AG10803 (cell line): ENCODE measurements around the gene MAS1.

Experiments used
- DNase-seq: peaks from one replicate; pipeline ENCODE4 v3.0.0; 2010; ENCODE audit warnings: low read depth
- H3K4me3 ChIP-seq: 2 replicates; pipeline ENCODE4 v1.5.1; 2011; ENCODE audit warnings: mild to moderate bottlenecking, low read length, control low read depth
- CTCF ChIP-seq: conservative IDR thresholded peaks from 2 replicates; pipeline ENCODE4 v1.5.1; 2011; ENCODE audit warnings: mild to moderate bottlenecking, low read length, control low read depth, inconsistent platforms

MAS1 gene

GRCh38 chr6:159879856-159880255, 10.9 kb upstream of the MAS1 start:
- H3K4me3 ChIP-seq = no peak overlapping the region
- TF ChIP-seq CTCF = no peak
- DNase-seq = no peak

- TF ChIP-seq CTCF = no peak
- no peak overlapping the region for H3K4me3 ChIP-seq
- no peak for DNase-seq
These were observed 10.3 kb upstream of the MAS1 start for GRCh38 chr6:159880412-159880975.

- TF ChIP-seq CTCF = no peak
- no peak for DNase-seq
- no peak overlapping the region for H3K4me3 ChIP-seq
These were observed 6.1 kb upstream of the MAS1 start for GRCh38 chr6:159884720-159885119.

DNA sequence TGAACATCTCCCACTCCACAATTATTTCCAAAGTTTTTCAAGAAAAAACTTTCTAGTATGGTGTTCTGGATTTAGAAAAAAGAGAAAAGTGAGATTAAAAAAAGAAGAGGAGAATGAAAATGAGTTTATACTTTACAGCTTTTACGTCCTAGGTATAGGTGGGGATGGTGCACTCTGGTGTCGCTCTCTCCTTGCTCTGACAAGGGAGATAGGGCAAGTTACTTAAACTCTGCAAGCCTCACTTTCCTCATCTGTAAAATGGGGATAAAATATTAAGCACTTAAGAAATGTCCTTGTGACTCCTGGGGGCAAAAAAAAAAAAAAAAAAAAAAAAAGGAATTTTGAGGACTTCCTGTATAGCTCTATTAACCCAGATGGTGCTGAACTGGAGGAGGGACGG, 4.5 kb upstream of the MAS1 start:
- no peak for TF ChIP-seq CTCF
- DNase-seq = no peak

GRCh38 chr6:159887146-159887545, 3.6 kb upstream of the MAS1 start:
- H3K4me3 ChIP-seq = no peak overlapping the region
- TF ChIP-seq CTCF = no peak
- DNase-seq = no peak

More for the DNA sequence above, 4.5 kb upstream of the MAS1 start:
- H3K4me3 ChIP-seq = no peak overlapping the region

GRCh38 chr6:159887761-159888160, 3.0 kb upstream of the MAS1 start:
- H3K4me3 ChIP-seq = no peak overlapping the region
- no peak for TF ChIP-seq CTCF
- no peak for DNase-seq

DNA sequence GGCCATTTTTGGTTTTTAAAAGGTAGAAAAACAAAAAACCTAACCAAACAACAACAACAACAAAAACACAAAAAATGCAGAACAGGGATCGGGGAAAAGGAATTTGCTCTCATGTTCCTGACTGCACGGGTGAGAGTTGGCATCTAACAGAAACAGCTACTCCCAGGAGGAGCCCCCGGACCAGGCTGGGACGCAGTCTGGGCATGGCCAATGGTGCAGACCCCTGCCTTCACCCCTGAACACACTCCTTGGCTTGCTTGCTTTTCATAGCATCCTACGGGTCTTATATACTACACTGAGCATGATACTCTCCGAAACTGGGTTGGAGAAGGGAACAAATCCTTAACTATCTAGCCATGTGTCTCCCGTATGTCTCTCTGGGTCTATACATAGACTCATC, 587 bp upstream of the MAS1 start:
- TF ChIP-seq CTCF = no peak
- no peak for DNase-seq
- no peak overlapping the region for H3K4me3 ChIP-seq
